Measurements from ENCODE around the gene TNIP1.

The TNIP1 gene

DNA sequence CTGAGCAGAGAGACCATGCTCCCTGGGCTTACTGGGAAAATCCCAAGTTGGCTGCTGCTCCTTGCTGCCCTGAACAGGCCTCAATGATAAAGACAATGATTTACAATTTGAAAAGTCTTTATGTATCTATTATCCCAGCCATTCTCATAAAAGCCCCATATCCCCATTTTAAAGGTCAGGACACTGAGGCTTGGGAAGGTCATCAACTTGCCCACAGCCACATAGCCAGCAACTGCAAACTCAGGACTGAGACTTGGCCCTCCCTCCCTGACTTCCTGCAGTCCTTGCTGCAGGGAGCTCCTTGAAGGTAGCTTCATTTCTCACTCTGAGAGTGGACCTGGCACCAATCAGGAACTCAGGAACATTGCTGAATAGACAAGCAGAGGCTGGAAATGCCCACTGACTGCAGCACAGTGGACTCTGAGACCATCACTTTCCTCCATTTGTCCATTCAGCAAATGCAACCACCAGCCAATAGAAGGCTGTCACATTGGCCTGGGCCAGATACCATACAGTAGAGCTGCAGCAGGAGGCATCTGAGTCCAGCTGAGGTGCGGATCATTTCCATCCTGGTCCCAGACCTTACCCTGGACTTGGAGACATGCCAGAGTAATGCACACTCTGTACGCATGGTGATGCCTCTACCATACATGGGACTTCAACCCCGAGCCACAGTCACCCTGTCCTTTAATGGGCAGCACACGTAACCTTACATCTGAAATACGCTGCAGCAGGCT is 18.3 kb downstream of the TNIP1 start:
- TF ChIP-seq, protein P1, sequence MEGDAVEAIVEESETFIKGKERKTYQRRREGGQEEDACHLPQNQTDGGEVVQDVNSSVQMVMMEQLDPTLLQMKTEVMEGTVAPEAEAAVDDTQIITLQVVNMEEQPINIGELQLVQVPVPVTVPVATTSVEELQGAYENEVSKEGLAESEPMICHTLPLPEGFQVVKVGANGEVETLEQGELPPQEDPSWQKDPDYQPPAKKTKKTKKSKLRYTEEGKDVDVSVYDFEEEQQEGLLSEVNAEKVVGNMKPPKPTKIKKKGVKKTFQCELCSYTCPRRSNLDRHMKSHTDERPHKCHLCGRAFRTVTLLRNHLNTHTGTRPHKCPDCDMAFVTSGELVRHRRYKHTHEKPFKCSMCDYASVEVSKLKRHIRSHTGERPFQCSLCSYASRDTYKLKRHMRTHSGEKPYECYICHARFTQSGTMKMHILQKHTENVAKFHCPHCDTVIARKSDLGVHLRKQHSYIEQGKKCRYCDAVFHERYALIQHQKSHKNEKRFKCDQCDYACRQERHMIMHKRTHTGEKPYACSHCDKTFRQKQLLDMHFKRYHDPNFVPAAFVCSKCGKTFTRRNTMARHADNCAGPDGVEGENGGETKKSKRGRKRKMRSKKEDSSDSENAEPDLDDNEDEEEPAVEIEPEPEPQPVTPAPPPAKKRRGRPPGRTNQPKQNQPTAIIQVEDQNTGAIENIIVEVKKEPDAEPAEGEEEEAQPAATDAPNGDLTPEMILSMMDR (IDR thresholded peaks at IDR 0.05; ENCODE audit: insufficient read depth, low read length, poor library complexity, severe bottlenecking): no peak
- Histone ChIP-seq H3K36me3 (ENCODE audit: control insufficient read depth, insufficient read depth, low read length) (peaks cover 47% of the 10 kb centered on the region), H3K27me3 (replicated peaks; ENCODE audit: control insufficient read depth, insufficient read depth, low read length) (no peaks in the 10 kb centered on the region), H3K4me3 (replicated peaks; ENCODE audit: low read depth, low read length) (no peak overlapping the region)
- DNase-seq (ENCODE audit: extremely low read depth, insufficient read length): no peak

DNA sequence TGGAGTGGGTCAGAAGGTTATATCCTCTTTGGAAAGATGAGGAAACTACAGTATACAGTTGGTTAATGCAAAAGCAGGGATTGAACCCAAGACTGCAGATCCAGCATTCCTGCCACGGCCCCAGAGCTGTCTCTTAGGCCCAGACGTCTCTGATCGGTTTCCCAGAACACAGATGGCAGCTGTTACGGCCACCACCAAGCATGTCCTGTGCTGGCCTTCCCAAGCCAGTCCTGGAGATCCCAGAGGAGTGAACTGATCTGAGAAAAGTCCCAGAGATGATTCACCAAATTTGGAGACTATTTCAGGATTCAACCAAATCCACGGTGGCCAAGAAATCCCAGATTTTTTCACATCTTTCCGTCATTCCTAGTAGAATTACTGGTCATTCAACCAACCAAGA is 20.1 kb downstream of the TNIP1 start:
- H3K4me3 ChIP-seq (replicated peaks; ENCODE audit: low read depth, low read length): no peak overlapping the region
- TF ChIP-seq, protein P1 (IDR thresholded peaks at IDR 0.05; ENCODE audit: insufficient read depth, low read length, poor library complexity, severe bottlenecking): no peak
- peaks cover 50% of the 10 kb centered on the region for H3K36me3 ChIP-seq (ENCODE audit: control insufficient read depth, insufficient read depth, low read length)
- no peaks in the 10 kb centered on the region for H3K27me3 ChIP-seq (replicated peaks; ENCODE audit: control insufficient read depth, insufficient read depth, low read length)
- no peak for DNase-seq (ENCODE audit: extremely low read depth, insufficient read length)

DNA sequence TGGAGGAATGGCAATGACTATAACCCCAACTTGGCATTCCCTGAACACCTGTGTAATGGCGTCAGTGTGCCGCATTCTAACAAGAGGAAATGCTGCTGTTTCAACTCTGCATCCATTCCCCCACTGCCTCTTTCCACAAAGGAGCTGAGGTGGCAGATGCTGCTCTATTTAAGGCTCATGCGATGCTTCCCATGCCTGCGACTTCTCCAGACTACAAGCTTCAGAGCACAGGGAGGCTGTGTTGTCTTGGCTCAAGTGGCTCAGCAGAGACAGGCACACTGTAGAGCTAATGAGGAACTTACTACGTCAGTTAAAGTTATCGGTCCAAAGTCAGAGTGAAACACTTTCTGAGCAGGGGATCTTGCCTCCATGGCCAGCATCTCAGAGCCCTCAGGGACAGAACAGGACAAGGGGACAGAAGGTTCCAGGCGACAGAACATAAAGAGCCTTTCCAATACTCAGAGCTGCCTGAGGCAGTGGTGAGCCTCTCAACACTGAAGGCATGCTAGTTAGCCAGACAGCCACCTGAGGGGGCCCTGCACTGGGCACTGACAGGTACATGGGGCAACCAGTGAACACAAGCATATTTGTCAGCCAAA is 21.8 kb downstream of the TNIP1 start:
- H3K27me3 ChIP-seq (replicated peaks; ENCODE audit: control insufficient read depth, insufficient read depth, low read length): no peaks in the 10 kb centered on the region
- TF ChIP-seq, protein P1 (IDR thresholded peaks at IDR 0.05; ENCODE audit: insufficient read depth, low read length, poor library complexity, severe bottlenecking): peak; percentile 20
- H3K4me3 ChIP-seq (replicated peaks; ENCODE audit: low read depth, low read length): no peak overlapping the region
- peaks cover 58% of the 10 kb centered on the region for H3K36me3 ChIP-seq (ENCODE audit: control insufficient read depth, insufficient read depth, low read length)
- DNase-seq (ENCODE audit: extremely low read depth, insufficient read length): no peak

DNA sequence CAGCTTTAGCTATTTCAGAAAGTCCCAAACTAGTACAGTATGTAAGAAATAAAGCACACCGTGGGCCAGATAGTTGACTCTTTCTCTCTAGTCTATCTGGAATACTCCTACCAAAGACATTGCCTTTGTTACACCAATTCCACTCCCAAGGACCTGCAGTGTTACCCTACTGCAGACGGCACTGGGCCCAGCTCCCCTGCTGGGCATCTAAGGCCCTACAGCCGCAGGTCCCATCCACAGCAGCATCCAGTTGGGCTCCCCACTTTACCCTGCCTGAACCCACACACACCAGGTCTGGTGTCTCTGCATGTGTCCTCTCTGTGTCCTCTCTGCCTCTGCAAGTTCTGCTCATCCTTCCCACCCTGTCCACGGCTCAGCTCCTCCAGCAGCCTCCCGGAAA is 22.5 kb downstream of the TNIP1 start:
- peaks cover 57% of the 10 kb centered on the region for H3K36me3 ChIP-seq (ENCODE audit: control insufficient read depth, insufficient read depth, low read length)
- TF ChIP-seq, protein P1 (IDR thresholded peaks at IDR 0.05; ENCODE audit: insufficient read depth, low read length, poor library complexity, severe bottlenecking): no peak
- no peak for DNase-seq (ENCODE audit: extremely low read depth, insufficient read length)

DNA sequence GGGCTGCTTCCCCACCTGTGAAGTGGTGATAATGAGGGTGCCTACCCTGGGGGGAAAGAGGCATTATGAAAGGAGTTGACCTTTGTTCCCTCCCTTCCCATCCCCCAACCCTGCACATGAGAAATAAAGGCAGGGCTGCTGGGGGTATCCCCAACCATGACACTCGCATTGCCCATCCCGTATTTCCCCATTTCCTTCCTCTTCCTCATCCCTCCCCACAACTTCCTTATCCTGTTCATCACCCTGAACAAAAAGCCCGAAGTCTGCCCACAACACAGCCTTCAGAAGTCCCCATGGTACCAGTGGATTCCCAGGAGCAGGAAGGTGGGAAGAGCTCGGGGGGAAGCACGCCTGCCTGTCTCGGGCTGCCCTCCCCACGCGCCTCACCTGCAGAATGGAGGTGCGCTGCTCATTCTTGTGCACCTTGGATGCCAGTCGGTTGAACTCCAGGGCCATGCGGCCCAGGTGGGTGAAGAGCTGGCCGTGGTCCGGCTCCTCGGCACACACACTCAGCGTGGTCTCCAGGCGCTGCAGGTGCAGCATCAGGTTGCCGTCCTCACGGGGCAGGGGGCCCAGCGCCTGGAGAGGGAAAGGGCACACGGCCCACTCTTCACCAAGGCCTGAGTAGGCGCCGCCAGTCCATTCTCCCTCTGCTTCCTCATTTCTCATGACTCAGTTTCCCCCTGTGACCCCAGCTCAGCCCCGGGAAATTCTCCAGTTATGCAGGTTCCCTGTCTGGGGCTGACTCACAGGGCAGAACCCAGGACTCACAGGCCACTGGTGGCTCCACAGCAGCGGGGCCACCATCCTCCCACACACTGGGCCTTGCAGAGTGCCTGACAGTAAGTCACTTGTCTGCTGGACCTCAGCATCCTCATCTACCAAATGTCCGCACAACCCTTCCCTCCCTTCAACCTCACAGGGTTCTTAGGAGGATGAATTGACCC is 24.2 kb downstream of the TNIP1 start:
- H3K4me3 ChIP-seq (replicated peaks; ENCODE audit: low read depth, low read length): no peak overlapping the region
- TF ChIP-seq, protein P1 (IDR thresholded peaks at IDR 0.05; ENCODE audit: insufficient read depth, low read length, poor library complexity, severe bottlenecking): no peak
- peaks cover 55% of the 10 kb centered on the region for H3K36me3 ChIP-seq (ENCODE audit: control insufficient read depth, insufficient read depth, low read length)
- no peak for DNase-seq (ENCODE audit: extremely low read depth, insufficient read length)
- H3K27me3 ChIP-seq (replicated peaks; ENCODE audit: control insufficient read depth, insufficient read depth, low read length): no peaks in the 10 kb centered on the region

More for the DNA sequence above, 22.5 kb downstream of the TNIP1 start:
- Histone ChIP-seq H3K27me3 (replicated peaks; ENCODE audit: control insufficient read depth, insufficient read depth, low read length) (no peaks in the 10 kb centered on the region), H3K4me3 (replicated peaks; ENCODE audit: low read depth, low read length) (no peak overlapping the region)
